GM18505 (cell line): ENCODE data around the gene ATP10D.
"Not testable (repeated sequence)": the region's sequence is repeated elsewhere in the genome, so short reads cannot be mapped to it uniquely, and the experiment has no call there.

Experiments
- ATAC-seq: cut with Tn5 transposase; IDR thresholded peaks from one replicate; pipeline ENCODE4 v1.9.1; 2021; ENCODE audit not compliant: unreplicated experiment
- POLR2A ChIP-seq: IDR thresholded peaks from 4 replicates; pipeline ENCODE4 v1.6.1; 2011; ENCODE audit warnings: borderline replicate concordance; ENCODE audit not compliant: insufficient read depth, insufficient read length; ENCODE audit errors: extremely low read depth

The ATP10D gene

DNA sequence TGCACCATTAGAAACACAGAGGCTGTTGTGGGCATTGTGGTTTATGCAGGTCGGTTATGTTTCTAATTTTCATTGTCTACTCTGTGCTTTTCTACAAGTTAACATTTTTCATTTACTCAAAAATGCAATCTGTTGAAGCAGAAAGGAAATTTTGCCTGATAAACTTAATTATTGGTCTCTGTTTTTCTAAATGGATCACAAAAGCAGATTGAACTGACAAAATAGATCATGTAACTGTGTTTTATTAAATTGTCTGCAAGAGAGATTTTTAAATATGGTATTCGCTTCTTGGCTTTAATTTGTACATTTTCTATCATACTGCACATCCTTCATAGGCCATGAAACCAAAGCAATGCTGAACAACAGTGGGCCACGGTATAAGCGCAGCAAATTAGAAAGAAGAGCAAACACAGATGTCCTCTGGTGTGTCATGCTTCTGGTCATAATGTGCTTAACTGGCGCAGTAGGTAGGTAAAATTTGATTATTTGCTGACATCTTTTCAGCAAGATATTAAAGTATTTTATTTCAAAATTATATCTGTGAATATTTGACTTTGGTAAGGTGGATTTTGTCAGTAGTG is 50.6 kb downstream of the ATP10D start:
- no peak for TF ChIP-seq POLR2A
- ATAC-seq, result no peak

DNA sequence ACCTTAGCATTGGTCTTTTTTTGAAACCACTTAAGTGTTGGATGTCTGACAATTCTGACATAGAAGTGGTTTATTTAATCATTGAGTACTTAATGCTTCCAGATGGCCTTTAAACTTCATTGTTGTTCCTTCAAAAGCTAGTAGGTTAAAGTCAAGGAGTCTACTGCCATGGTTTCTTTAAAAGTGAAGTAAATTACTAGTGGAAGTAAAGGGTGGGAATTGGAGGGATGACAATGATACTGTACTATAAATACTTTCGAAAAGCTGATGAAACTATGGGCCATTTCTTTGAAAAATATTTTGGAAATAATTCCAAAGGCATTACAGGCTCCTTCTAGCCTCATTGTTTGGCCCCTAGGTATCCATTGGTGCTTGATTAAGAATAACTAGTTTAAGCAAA is 51.9 kb downstream of the ATP10D start:
- no peak for ATAC-seq
- TF ChIP-seq POLR2A, result no peak

DNA sequence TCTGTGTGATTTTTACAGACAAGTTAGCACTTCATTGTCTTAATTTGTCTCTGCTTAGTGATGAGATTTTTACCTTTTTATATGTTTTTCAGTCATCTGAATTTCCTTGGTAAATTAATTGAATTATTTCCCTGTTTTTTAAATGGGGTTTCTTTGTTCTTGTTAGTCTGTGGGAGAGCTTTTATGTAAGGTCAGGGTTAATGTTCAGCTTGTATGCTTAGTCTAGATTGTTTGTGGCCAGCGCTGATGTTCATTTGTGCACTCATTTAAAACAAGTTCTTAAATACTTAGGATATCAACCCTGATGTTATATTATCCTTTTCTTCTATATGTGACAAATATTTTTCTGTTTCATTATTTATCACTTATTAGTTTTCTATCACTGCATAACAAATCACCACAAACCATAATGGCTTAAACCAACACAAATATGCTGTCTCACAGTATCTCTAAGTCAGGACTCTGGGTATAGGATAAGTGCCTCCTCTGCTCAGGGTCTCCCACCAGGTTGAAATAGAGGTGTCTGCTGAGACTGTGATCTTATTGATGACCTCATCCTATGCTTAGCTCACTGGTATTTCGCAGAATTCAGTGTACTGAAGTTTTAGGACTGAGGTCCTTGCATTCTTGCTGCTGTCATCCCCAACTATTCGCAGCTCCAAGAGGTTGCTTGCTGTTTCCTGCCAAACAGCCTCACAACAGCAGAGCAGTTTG is 53.2 kb downstream of the ATP10D start:
- TF ChIP-seq POLR2A, result no peak
- ATAC-seq, result no peak

DNA sequence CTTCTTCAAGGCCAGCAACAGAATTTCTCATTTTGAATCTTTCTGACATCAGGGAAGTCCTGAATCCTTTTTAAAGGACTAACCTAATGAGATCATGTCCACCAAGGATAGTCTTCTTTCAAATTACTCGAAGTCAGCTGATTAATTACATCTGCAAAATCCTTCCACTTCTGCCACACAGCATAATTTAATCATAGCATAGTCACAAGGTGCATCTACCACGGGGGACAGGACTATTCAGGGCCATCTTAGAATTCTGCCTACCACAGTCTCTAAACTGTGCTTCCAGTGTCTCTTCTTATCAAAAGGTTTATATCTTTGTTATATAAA is 53.7 kb downstream of the ATP10D start:
- TF ChIP-seq POLR2A, result no peak
- ATAC-seq, result no peak

DNA sequence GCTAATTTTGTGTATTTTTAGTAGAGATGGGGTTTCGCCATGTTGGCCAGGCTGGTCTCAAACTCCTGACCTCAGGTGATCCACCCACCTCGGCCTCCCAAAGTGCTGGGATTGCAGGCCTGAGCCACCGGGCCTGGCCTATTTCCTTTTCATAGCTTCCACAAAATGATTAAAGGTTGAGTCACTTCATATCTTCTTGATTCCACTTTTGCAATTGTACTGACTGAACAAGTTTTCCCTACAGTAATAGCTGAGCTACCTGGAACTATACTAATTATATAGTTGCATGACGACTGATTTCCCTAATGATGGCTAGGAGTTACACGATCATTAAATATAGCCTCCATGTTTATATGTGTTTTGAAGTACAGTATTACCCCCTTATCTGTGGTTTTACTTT is 57.6 kb downstream of the ATP10D start:
- not testable (repeated sequence) for ATAC-seq

DNA sequence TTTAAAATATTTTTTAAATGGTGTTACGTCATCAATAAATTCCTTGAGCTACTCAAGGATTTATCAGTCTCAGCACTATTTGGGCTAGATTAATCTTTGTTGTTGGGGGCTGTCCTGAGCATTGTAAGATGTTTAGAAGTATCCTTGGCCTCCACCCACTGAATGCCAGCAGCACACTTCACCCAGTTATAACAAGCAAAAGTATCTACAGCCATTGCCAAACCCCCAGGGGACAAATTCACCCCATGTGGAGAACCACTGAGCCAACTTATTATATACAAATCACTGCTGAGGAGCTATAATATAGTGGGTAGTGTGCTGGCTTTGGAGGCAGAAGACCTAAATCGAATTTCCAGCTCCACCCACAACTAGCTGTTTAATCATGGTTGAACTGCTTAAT is 58.3 kb downstream of the ATP10D start:
- ATAC-seq, result no peak
- TF ChIP-seq POLR2A, result no peak

DNA sequence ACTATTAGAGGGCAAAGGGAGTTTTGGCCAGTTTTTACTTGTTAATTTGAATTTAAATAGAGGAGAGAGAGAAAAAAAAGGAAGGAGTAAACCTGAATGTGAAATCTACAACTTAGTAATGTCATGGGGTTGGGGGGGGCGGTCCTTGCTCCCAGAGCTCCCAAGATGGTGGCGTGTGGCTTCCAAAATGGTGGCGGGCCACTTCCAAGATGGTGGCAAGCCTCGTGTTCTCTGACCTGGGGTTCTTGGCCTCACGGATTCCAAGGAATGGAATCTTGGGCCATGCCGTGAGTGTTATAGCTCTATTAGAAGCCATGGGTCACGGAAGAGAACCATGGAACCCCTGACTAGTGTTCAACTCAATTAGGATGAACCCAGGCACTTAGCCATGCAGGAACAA is 65.3 kb downstream of the ATP10D start:
- ATAC-seq, result not testable (repeated sequence)

DNA sequence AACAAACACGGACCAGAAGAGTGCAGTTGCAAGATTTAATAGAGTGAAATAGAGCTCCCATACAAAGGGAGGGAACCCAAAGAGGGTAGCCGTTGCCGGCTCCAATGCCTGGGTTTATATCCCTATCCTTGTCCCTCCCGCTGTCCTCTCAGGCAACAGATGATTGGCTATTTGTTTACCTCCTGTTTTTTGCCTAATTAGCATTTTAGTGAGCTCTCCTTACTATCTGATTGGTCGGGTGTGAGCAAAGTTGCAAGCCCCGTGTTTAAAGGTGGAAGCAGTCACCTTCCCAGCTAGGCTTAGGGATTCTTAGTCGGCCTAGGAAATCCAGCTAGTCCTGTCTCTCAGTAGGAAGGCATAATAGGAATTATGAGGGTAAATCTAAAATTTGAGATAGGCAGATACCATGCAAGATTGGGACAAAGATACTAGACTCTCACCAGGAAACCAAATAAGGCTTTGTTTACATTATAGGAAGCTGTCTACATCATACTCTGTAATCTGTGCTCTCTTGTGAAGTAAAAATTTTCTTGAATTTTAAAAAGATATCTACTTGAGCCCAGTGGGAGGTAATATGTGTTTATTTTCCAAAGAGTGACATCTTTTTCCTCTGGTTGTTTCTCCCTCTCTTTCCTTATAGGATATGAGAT is 65.9 kb downstream of the ATP10D start:
- no peak for ATAC-seq
- no peak for TF ChIP-seq POLR2A

DNA sequence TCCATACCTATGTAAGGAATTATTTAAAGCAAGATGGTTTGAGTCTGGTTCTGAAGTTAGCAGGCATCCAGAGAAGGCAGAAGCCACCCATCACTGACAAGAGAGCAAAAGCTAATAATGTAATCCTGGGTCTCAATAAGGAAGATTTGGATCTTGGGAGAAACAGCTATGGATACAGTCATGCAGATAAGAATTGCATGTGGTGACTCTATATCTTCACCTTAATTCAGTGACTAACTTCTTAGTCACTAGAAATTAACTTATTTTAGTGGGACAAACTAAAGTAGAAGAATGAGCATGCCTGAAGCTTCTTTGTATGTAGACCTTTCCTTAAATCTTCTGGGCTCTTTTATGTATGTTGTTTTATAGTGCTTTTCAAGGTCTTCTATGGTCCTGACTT is 66.6 kb downstream of the ATP10D start:
- TF ChIP-seq POLR2A, result no peak
- ATAC-seq, result no peak

DNA sequence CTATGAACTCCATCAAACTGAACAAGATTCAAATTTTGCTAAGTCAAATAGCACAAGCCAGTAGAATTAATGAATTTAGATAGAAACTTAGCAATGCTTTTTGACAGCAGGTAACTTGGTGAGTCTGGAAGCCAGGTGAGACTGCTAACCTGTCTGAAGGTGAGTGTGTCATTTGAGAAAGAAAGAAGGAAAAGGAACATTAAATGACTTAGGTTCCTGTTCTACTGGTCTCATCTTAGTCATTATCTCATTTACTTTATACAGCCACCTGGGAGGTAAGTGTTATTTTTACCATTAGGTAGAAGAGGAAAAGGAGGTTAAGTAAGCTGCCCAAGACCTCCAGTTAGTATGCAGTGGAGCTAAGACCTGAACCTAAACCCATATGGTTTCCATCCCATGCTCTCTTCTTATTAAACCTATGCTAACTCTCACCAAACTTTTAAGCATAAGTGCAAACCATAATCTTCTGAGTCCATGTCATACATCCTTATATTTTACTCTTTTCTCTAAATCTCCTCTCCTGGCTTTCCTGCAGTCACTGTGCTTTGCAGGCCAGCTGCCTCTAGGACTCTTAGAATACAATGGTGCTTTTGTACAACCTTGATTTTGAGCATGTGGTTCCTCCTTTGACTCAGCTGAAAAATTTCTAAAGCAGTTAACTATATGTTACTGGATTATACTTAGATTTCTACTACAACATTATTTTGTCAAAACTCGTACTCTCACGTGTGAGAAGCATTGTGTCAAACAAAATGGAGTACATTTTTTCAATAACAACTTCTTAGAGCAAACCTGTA is 68.5 kb downstream of the ATP10D start:
- ATAC-seq, result no peak
- no peak for TF ChIP-seq POLR2A

DNA sequence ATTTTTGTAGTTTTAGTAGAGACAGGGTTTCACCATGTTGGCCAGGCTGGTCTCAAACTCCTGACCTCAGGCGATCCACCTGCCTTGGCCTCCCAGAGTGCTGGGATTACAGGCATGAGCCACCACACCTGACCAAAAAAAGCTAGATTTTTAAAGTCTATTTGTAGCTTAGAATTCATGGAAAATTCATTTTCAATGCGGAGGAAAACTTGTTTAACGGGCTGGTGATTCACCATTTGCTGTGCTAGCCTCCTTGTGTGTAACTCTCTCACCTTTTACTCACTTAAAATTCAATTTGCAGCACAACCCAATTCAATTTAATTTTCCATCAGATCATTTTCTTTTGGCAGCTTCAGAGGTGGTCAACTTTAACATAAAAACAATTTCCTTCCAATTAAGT is 70.8 kb downstream of the ATP10D start:
- not testable (repeated sequence) for ATAC-seq

DNA sequence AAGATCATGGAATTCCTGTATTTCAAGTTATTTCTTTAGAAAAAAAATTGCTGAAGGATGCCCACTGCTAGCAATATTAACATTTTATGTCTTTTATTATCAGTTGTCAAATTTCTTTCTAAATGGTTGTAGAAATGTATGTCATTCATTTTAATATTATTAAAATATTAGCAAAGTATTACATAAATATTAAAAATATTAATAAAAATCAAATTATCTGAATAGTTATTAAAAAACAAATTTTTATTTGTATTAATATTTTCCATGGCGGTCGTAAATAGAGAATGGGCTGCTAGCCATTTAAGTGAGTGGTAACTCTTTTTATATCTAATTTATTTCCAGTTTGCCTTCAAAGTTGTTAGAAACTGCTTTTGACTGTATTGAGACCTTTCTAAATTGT is 72.2 kb downstream of the ATP10D start:
- no peak for ATAC-seq
- no peak for TF ChIP-seq POLR2A

DNA sequence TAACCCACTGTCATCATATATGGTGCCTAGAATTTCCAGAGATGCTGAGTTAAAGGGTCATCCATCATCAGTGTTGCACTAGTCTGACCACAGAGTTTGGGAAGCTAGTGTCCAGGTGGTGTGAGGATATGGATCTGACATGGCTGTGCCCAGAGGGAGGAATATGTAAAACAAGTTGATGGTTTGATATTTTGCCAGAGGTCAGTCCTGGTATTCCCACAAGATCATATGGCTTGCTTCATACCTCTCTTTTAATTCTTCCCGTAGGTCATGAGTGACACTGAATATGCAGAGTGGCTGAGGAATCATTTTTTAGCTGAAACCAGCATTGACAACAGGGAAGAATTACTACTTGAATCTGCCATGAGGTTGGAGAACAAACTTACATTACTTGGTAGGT is 75.6 kb downstream of the ATP10D start:
- no peak for ATAC-seq
- TF ChIP-seq POLR2A, result no peak

DNA sequence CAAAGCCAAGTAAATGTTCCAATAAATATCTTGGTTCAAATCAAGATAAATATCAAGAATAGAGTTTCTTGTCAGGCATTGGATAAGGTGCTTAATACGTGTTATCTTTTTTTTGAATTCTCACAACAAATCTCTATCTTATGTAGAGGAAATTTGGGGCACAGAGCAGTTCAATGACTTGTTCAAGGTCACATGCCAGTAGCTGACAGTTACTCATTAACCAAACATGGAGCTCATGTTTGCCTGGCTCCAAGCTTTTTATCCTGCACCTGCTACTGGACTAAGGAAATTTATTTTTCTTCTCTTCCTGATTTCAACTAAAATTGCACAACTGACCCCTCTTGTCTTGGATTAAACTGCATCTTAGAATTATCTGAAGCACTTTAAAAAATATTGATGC is 76.3 kb downstream of the ATP10D start:
- ATAC-seq, result no peak
- no peak for TF ChIP-seq POLR2A
